ENCODE data around the gene ABHD10. TPM values are rescaled to one million over a fixed set of nuclear protein-coding genes. Genes with fewer than 3 reads are reported as not detected.
A peak's percentile ranks its signal among the peaks of the same experiment; 100 is the strongest.

ABHD10 gene
- total and polyA plus RNA-seq, 8 donors, result 11.6 to 61.7 (median 15.1) TPM; not detected in 1

DNA sequence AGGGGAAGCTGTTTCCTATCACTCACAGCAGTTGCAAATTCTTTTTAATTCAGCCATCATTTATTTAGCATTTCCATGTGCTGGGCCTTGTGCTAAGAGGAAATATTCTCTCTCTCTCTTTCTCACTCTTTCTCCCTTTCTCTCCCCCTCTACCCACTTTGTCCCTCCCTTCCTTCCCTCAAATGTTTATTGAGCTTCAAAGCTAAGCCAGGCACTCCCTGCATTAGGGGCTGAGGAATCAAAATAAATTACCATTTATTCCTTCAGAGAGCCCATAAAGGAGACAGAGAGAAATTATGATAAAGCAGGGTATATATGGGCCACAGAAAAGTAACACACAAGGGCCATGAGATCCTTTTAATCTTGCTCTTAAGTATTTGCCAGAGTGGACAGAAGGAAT lies 62.5 kb downstream of the ABHD10 start:
- Histone ChIP-seq H3K4me1 (peaks cover 0 to 25% (median 11%) of the 10 kb centered on the region in 4 donors), H3K4me3 (no peak overlapping the region), H3K27ac (no peak overlapping the region), H3K9me3 (no peaks in the 10 kb centered on the region), H3K36me3 (no peaks in the 10 kb centered on the region), H3K27me3 (no peaks in the 10 kb centered on the region)
- DNase-seq, result no peak
- intact Hi-C loops (cut with DNase I; ENCODE audit: low total_unique reads), result no loop called here
- no peak for TF ChIP-seq POLR2AphosphoS5 (IDR thresholded peaks at IDR 0.05)
- no peak for TF ChIP-seq EP300 (IDR thresholded peaks at IDR 0.05)
- no peak for TF ChIP-seq POLR2A (IDR thresholded peaks at IDR 0.05)
- TF ChIP-seq, protein P1, sequence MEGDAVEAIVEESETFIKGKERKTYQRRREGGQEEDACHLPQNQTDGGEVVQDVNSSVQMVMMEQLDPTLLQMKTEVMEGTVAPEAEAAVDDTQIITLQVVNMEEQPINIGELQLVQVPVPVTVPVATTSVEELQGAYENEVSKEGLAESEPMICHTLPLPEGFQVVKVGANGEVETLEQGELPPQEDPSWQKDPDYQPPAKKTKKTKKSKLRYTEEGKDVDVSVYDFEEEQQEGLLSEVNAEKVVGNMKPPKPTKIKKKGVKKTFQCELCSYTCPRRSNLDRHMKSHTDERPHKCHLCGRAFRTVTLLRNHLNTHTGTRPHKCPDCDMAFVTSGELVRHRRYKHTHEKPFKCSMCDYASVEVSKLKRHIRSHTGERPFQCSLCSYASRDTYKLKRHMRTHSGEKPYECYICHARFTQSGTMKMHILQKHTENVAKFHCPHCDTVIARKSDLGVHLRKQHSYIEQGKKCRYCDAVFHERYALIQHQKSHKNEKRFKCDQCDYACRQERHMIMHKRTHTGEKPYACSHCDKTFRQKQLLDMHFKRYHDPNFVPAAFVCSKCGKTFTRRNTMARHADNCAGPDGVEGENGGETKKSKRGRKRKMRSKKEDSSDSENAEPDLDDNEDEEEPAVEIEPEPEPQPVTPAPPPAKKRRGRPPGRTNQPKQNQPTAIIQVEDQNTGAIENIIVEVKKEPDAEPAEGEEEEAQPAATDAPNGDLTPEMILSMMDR (IDR thresholded peaks at IDR 0.05), result no peak

DNA sequence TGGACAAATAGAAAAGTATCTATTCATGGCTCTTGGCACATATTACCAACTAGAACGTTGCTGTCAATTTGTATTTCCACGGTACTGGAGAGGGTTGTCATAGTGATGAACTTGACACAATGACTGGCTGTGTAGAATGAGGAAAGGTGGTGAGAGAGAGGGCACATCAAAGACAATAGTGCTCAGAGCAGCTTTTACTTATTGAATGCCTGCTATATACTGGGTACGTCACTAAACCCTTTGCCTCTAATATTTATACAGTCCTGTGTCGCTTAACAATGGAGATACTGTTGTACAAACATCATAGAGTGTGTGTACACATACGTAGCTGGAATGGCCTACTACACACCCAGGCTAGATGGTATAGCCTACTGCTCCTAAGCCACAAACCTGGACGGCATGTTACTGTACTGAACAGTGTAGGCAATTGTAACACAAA lies 64.0 kb downstream of the ABHD10 start:
- WGBS, 5 donors, result 32 to 55% (median 35%) methylated on average over 6 of the region's 6 CpGs
- Histone ChIP-seq H3K36me3 (no peaks in the 10 kb centered on the region), H3K27ac (peak overlapping the region; percentile 17 to 79 (median 57)), H3K27me3 (no peaks in the 10 kb centered on the region), H3K9me3 (no peaks in the 10 kb centered on the region), H3K4me1 (peaks cover 0 to 25% (median 11%) of the 10 kb centered on the region in 4 donors), H3K4me3 (no peak overlapping the region)
- TF ChIP-seq POLR2AphosphoS5 (IDR thresholded peaks at IDR 0.05), result peak in 1 of 3 donors; percentile 72
- TF ChIP-seq, protein P1 (IDR thresholded peaks at IDR 0.05), result no peak
- peak in 1 of 2 donors; percentile 85 for DNase-seq
- intact Hi-C loops (cut with DNase I; ENCODE audit: low total_unique reads), result no loop called here

Other genes starting within 250 kb of the ABHD10 start
- gene PHLDB2, start 119.8 kb upstream of the ABHD10 start, total RNA-seq, result 100 to 1,000 TPM in 2 of 5 donors, 10 to 100 TPM in 3; 13.0 to 149 (median 83.3) TPM
- 10 to 100 TPM; 10.6 to 17.3 (median 13.3) TPM for gene PHLDB2, start 119.8 kb upstream of the ABHD10 start, polyA plus RNA-seq
- gene TAGLN3, start 19.9 kb downstream of the ABHD10 start, total RNA-seq, result 1 to 10 TPM in 1 of 5 donors, not detected in 4; 5.3 TPM
- 1 to 10 TPM in 2 of 3 donors, under 1 TPM in 1; 0.87 to 3.4 (median 1.0) TPM for gene TAGLN3, start 19.9 kb downstream of the ABHD10 start, polyA plus RNA-seq
- under 1 TPM in 1 of 5 donors, not detected in 4; 0.45 TPM for gene TMPRSS7, start 55.7 kb downstream of the ABHD10 start, total RNA-seq
- under 1 TPM in 2 of 3 donors, not detected in 1; 0.08 to 0.12 TPM for gene TMPRSS7, start 55.7 kb downstream of the ABHD10 start, polyA plus RNA-seq
- 10 to 100 TPM in 4 of 5 donors, 1 to 10 TPM in 1; 9.9 to 66.9 (median 59.0) TPM for gene C3orf52, start 107.4 kb downstream of the ABHD10 start, total RNA-seq
- 10 to 100 TPM in 2 of 3 donors, 1 to 10 TPM in 1; 4.2 to 16.0 (median 10.0) TPM for gene C3orf52, start 107.4 kb downstream of the ABHD10 start, polyA plus RNA-seq
- gene GCSAM, start 154.2 kb downstream of the ABHD10 start, total RNA-seq, result 1 to 10 TPM in 1 of 5 donors, under 1 TPM in 1, not detected in 3; 0.73 to 2.3 TPM
- gene GCSAM, start 154.2 kb downstream of the ABHD10 start, polyA plus RNA-seq, result 1 to 10 TPM in 1 of 3 donors, not detected in 2; 2.3 TPM